Adrenal gland (tissue), 5 donors: ENCODE results near the gene DXO.

Source experiments
- CTCF ChIP-seq, 6 experiments: fragments of 450-650 bp in 4 of 6; fragments of 200-600 bp in 2 of 6; sonication (generic) in 1 of 6; IDR thresholded peaks; 1 replicate in 5 of 6; 2 replicates in 1 of 6; pipeline versions ENCODE4 v1.5.1 to v1.8.0; 2016 to 2021; ENCODE audit warnings: antibody characterized with exemption in 6 of 6, mild to moderate bottlenecking in 2 of 6, moderate library complexity in 1 of 6
- POLR2A ChIP-seq, 2 donors: fragments of 450-650 bp; IDR thresholded peaks; one replicate each; pipeline ENCODE4 v1.6.1; 2017; ENCODE audit warnings: antibody characterized with exemption in 2 of 2, mild to moderate bottlenecking in 2 of 2, moderate library complexity in 1 of 2
- donor health status: DM: no; HTN: no; CAD: no.

GRCh38 chr6:31979238-31979898, 7.4 kb upstream of the DXO start:
- no peak for TF ChIP-seq CTCF (IDR thresholded peaks at IDR 0.05)
- no peak for TF ChIP-seq POLR2A (IDR thresholded peaks at IDR 0.05)
